ENCODE measurements around the gene ELFN2.

DNA sequence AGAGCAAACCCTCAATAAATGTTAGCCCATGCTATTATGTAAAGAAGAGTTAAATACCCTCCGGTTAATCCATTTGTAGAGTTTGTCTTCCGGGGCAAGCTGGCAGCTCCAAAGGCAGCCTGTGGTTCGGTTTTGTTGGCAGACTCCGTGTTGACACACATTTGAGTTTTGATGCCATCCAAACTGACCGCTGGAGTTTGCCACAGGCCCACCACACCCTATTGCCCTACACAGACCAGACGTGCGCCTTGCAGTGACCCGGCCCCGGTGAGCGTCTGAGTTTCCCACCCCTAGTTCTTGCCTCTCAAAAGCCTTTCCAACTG is 25.1 kb downstream of the ELFN2 start:
- TF ChIP-seq, protein P1, sequence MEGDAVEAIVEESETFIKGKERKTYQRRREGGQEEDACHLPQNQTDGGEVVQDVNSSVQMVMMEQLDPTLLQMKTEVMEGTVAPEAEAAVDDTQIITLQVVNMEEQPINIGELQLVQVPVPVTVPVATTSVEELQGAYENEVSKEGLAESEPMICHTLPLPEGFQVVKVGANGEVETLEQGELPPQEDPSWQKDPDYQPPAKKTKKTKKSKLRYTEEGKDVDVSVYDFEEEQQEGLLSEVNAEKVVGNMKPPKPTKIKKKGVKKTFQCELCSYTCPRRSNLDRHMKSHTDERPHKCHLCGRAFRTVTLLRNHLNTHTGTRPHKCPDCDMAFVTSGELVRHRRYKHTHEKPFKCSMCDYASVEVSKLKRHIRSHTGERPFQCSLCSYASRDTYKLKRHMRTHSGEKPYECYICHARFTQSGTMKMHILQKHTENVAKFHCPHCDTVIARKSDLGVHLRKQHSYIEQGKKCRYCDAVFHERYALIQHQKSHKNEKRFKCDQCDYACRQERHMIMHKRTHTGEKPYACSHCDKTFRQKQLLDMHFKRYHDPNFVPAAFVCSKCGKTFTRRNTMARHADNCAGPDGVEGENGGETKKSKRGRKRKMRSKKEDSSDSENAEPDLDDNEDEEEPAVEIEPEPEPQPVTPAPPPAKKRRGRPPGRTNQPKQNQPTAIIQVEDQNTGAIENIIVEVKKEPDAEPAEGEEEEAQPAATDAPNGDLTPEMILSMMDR (tag by site-specific recombination; IDR thresholded peaks at IDR 0.05): no peak
- TF ChIP-seq ZSCAN30 (tag by site-specific recombination; IDR thresholded peaks at IDR 0.05) (no peak), ZNF133 (tag by site-specific recombination; IDR thresholded peaks at IDR 0.05) (no peak), ZNF692 (tag by site-specific recombination; IDR thresholded peaks at IDR 0.05) (no peak), ZNF132 (tag by site-specific recombination; IDR thresholded peaks at IDR 0.05; ENCODE audit: borderline replicate concordance) (no peak), ZFP41 (tag by site-specific recombination; IDR thresholded peaks at IDR 0.05; ENCODE audit: borderline replicate concordance) (no peak), MYNN (tag by site-specific recombination; IDR thresholded peaks at IDR 0.05; ENCODE audit: borderline replicate concordance) (no peak), MEIS1 (CRISPR knock-in tag; IDR thresholded peaks at IDR 0.05; ENCODE audit: borderline replicate concordance) (no peak), ZNF514 (tag by site-specific recombination; IDR thresholded peaks at IDR 0.05) (no peak)
